ENCODE measurements around the gene ARID1B.

GRCh38 chr6:157047951-157048350 is 270.8 kb downstream of the ARID1B start:
- TF ChIP-seq POLR2A (IDR thresholded peaks at IDR 0.05) (no peak), CTCF (IDR thresholded peaks at IDR 0.05 in 8 of 11, conservative IDR thresholded peaks at IDR 0.05 in 3 of 11) (no peak)
